Parathyroid adenoma (tissue), 2 donors: Measurements from ENCODE around the gene SAPCD2.

Experiments
- H2AFZ ChIP-seq: fragments of 300-600 bp; sonication (generic); one replicate; pipeline ENCODE4 v1.7.0; 2017; ENCODE audit warnings: antibody characterized with exemption, mild to moderate bottlenecking
- H3K27ac ChIP-seq: fragments of 300-600 bp; sonication (generic); one replicate; pipeline ENCODE4 v1.7.0; 2017
- H3K27me3 ChIP-seq: fragments of 300-600 bp; sonication (generic); one replicate; pipeline ENCODE4 v1.7.0; 2017; ENCODE audit warnings: low read length; ENCODE audit not compliant: control insufficient read depth, insufficient read depth
- H3K36me3 ChIP-seq: fragments of 300-600 bp; sonication (generic); one replicate; pipeline ENCODE4 v1.7.0; 2017; ENCODE audit warnings: low read length; ENCODE audit not compliant: control insufficient read depth, insufficient read depth
- H3K4me1 ChIP-seq: fragments of 300-600 bp; sonication (generic); one replicate; pipeline ENCODE4 v1.7.0; 2017; ENCODE audit warnings: control low read depth
- H3K4me2 ChIP-seq: fragments of 300-600 bp; sonication (generic); one replicate; pipeline ENCODE4 v1.7.0; 2017; ENCODE audit warnings: low read length
- H3K4me3 ChIP-seq: fragments of 300-600 bp; sonication (generic); one replicate; pipeline ENCODE4 v1.7.0; 2017; ENCODE audit warnings: low read depth, low read length
- H3K79me2 ChIP-seq: fragments of 300-600 bp; sonication (generic); one replicate; pipeline ENCODE4 v1.7.0; 2017; ENCODE audit warnings: control low read depth
- H3K9ac ChIP-seq: fragments of 300-600 bp; sonication (generic); one replicate; pipeline ENCODE4 v1.7.0; 2017; ENCODE audit warnings: mild to moderate bottlenecking
- H3K9me3 ChIP-seq: fragments of 300-600 bp; sonication (generic); one replicate; pipeline ENCODE4 v1.7.0; 2017; ENCODE audit warnings: low read length; ENCODE audit not compliant: control insufficient read depth
- CTCF ChIP-seq: fragments of 300-600 bp; sonication (generic); IDR thresholded peaks from one replicate; pipeline ENCODE4 v1.7.0; 2017; ENCODE audit warnings: antibody characterized with exemption, mild to moderate bottlenecking
- donor health status: primary hyperparathyroidism.

Gene SAPCD2

GRCh38 chr9:137073992-137074399 lies 3.6 kb upstream of the SAPCD2 start:
- peaks cover 2% of the 10 kb centered on the region for H3K4me1 ChIP-seq
- no peak overlapping the region for H3K9ac ChIP-seq
- no peaks in the 10 kb centered on the region for H3K36me3 ChIP-seq
- H3K4me3 ChIP-seq, result no peak overlapping the region
- no peaks in the 10 kb centered on the region for H3K9me3 ChIP-seq
- no peak overlapping the region for H3K27ac ChIP-seq
- no peak overlapping the region for H3K4me2 ChIP-seq
- H2AFZ ChIP-seq, result no peak overlapping the region
- TF ChIP-seq CTCF, result no peak
- no peaks in the 10 kb centered on the region for H3K79me2 ChIP-seq
- H3K27me3 ChIP-seq, result no peaks in the 10 kb centered on the region

DNA sequence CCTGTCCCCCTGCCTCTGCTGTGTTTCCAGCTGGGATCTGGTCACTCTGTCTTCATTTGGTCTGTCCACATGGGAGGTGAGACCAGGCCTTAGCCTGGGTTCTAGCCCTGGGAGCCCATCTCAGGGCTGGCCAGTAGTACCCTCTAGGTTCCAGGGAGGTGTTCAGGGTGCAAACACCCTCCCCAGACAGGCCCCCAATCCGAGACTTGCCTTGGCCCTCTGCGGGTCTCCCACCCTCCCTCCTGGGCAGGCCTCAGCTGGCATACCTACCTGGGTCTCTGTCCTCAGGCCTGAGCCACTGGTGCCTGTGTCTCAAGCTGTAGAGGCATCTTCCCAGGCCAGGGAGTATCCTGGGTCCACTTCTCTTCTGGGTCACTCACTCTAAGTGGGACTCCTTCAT lies 925 bp upstream of the SAPCD2 start:
- no peak for TF ChIP-seq CTCF
- Histone ChIP-seq H3K9me3 (no peaks in the 10 kb centered on the region), H3K4me1 (peaks cover 2% of the 10 kb centered on the region), H2AFZ (peak overlapping the region; percentile 75), H3K9ac (no peak overlapping the region), H3K27ac (peak overlapping the region; percentile 68), H3K79me2 (no peaks in the 10 kb centered on the region), H3K4me3 (no peak overlapping the region), H3K4me2 (peak overlapping the region; percentile 83), H3K27me3 (no peaks in the 10 kb centered on the region), H3K36me3 (no peaks in the 10 kb centered on the region)

DNA sequence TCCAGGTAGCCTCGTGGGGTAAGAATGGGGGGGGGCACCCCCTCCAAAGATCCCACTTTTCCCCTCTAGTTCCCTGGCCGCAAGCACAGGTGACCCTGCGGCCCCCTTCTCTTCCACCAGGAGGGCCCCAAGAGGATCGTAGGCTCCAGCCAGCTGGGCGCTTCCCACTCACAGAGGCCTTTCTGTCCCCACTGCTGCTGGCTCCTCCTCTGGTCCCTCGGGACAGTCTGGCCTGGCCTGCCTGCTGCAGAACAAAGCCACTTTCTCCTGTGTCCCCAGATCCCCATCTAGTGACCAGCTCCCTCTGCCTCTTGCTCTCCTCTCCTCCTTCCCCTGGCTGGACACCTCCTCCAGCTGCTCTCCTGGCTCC lies 534 bp upstream of the SAPCD2 start:
- Histone ChIP-seq H3K9me3 (no peaks in the 10 kb centered on the region), H3K27ac (peak overlapping the region; percentile 68), H3K9ac (no peak overlapping the region), H3K4me1 (peaks cover 2% of the 10 kb centered on the region), H3K79me2 (no peaks in the 10 kb centered on the region), H3K4me2 (peak overlapping the region; percentile 83), H3K4me3 (peak overlapping the region; percentile 56), H2AFZ (peak overlapping the region; percentile 75), H3K27me3 (no peaks in the 10 kb centered on the region), H3K36me3 (no peaks in the 10 kb centered on the region)
- no peak for TF ChIP-seq CTCF

DNA sequence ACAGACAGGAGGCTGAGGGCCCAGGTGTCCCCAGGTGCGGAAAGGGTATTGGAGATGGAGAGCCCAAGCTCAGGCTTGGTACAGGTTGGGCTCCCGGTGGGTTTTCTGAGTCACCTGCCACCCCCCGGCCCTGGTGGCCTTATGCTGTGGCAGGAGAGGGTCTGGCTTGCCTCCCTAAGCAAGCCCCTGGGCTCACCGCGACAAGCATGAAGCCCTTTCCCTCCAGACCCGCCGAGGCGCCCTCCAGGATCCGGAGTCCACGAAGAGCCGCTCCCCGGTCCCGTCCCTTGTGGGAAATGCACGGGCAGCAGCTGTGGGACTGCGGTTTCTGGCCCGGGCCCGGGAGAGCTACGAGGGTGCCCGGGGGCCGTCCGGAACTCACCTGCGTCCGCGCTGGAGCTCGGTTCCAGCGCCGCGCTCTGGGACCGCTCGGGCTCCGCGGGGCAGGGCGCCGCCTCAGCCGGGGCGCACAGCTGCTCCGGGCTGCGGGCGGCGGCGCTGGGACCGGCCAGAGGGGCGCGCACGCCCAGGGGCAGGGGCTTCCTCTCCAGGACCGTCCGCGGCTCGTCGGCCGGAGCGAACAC lies 757 bp downstream of the SAPCD2 start:
- no peaks in the 10 kb centered on the region for H3K36me3 ChIP-seq
- no peak overlapping the region for H3K27ac ChIP-seq
- no peak overlapping the region for H3K9ac ChIP-seq
- no peak overlapping the region for H3K4me2 ChIP-seq
- no peaks in the 10 kb centered on the region for H3K27me3 ChIP-seq
- H3K9me3 ChIP-seq, result no peaks in the 10 kb centered on the region
- H3K79me2 ChIP-seq, result no peaks in the 10 kb centered on the region
- no peak overlapping the region for H2AFZ ChIP-seq
- no peak for TF ChIP-seq CTCF
- H3K4me3 ChIP-seq, result no peak overlapping the region
- peaks cover 2% of the 10 kb centered on the region for H3K4me1 ChIP-seq
